Adrenal gland (tissue), 12 donors: ENCODE data around the gene ABCF2. TPM values are rescaled to one million over a fixed set of nuclear protein-coding genes. Genes with fewer than 3 reads are reported as not detected.

ENCODE experiments used
- DNase-seq, 7 donors: peaks; one replicate each; pipeline ENCODE4 v3.0.0-alpha.2; 2019 to 2020
- H3K27ac ChIP-seq, 5 donors: fragments of 200-600 bp; sonication (generic) in 4 of 5; 1 replicate in 3 of 5; 2 replicates in 2 of 5; pipeline versions ENCODE4 v1.5.1 to v1.8.0; 2016 to 2020; ENCODE audit warnings: mild to moderate bottlenecking in 1 of 5
- H3K27me3 ChIP-seq: fragments of 200-600 bp; 2 replicates; pipeline ENCODE4 v1.8.0; 2021
- H3K36me3 ChIP-seq, 2 donors: fragments of 200-600 bp; replicated peaks in 1 of 2; 1 replicate in 1 of 2; 2 replicates in 1 of 2; pipeline versions ENCODE4 v1.5.1 to v1.8.0; 2018 to 2022
- H3K4me1 ChIP-seq, 2 donors: fragments of 200-600 bp; replicated peaks in 1 of 2; 1 replicate in 1 of 2; 2 replicates in 1 of 2; pipeline versions ENCODE4 v1.5.1 to v1.8.0; 2018 to 2021
- H3K4me3 ChIP-seq, 4 donors: fragments of 200-600 bp; sonication (generic) in 3 of 4; one replicate each; pipeline ENCODE4 v1.5.1; 2016 to 2018
- H3K9me3 ChIP-seq, 3 donors: fragments of 200-600 bp; sonication (generic) in 1 of 3; replicated peaks in 1 of 3; 1 replicate in 2 of 3; 2 replicates in 1 of 3; pipeline versions ENCODE4 v1.5.1 to v1.8.0; 2016 to 2021
- POLR2A ChIP-seq, 2 donors: fragments of 450-650 bp; IDR thresholded peaks; one replicate each; pipeline ENCODE4 v1.6.1; 2017; ENCODE audit warnings: antibody characterized with exemption in 2 of 2, mild to moderate bottlenecking in 2 of 2, moderate library complexity in 1 of 2
- WGBS, 4 donors: extraction: QIAGEN DNeasy Blood & Tissue Kit in 2 of 4; methylation state at CpG; one replicate each; pipeline versions ENCODE4 v1.1.5 to v1.1.7; 2013 to 2017; 5-methylcytosine and 5-hydroxymethylcytosine counted together
- intact Hi-C, 2 donors: fragments of 100-400 bp; cut with DNase I; formaldehyde crosslinking; loops; one replicate each; pipeline versions ENCODE4 v1.14.1 to v1.15.0; 2022 to 2023
- polyA plus RNA-seq, 3 donors: library from polyadenylated mRNA; stranded (reverse); fragments of 200-250 nt in 2 of 3; fragments of 350-450 nt in 1 of 3; fragmentation: Illumina TruSeq in 1 of 3; extraction: RNeasy Lipid Tissue Mini Kit (QIAGEN cat#74804) in 1 of 3; gene quantifications; one replicate each; pipeline ENCODE4 v1.2.3, GENCODE V29; 2013 to 2014
- total RNA-seq, 9 donors: library from RNA; depleted of rRNA in 4 of 9; stranded (reverse); fragments of >200 nt in 4 of 9; fragments of 120-200 nt in 1 of 9; fragmentation: NEBNext Ultra II Directional in 1 of 9; extraction: Animal tissue kit (Norgen Biotek cat#: 25700) in 1 of 9; gene quantifications; one replicate each; pipeline versions ENCODE4 v1.1.0 to v1.2.4, GENCODE V29; 2013 to 2023
- TF ChIP-seq, protein P1 (sequence below), 6 experiments: fragments of 450-650 bp in 4 of 6; fragments of 200-600 bp in 2 of 6; sonication (generic) in 1 of 6; IDR thresholded peaks; 1 replicate in 5 of 6; 2 replicates in 1 of 6; pipeline versions ENCODE4 v1.5.1 to v1.8.0; 2016 to 2021; ENCODE audit warnings: antibody characterized with exemption in 6 of 6, mild to moderate bottlenecking in 2 of 6, moderate library complexity in 1 of 6
- donor health status: healthy with polysubstance abuse.
- donor health status: Bipolar disorder and iron deficiency.
- donor health status: DM: yes; HTN: yes; CAD: no.
- donor health status: DM: no; HTN: no; CAD: no.
- donor health status: DM: no; HTN: no; CAD: no.
- donor health status: DM: yes; HTN: yes; CAD: no.

Gene ABCF2
- total and polyA plus RNA-seq, 12 donors: 15.6 to 110 (median 29.3) TPM

DNA sequence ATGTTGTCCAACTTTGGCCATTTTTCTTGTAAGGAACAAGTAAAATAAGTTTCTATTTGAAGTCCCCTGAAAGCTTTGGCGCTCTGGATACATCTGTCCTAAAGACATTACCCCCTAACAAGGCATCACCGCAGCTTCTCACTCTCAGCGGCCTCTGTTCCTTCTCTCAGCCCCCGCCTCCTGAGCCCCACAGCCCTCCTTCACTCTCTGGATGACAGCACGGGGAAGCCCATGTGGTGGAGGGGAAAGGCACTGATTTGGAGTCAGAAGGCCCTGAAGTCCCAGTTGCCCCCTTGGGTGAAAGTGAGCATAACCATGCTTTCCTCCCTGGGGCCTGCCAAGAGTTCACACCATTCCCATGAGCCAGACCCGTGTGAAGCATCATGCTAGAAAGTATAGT is 21.3 kb downstream of the ABCF2 start:
- Histone ChIP-seq H3K27me3 (no peaks in the 10 kb centered on the region), H3K9me3 (no peaks in the 10 kb centered on the region), H3K4me3 (no peak overlapping the region), H3K4me1 (no peaks in the 10 kb centered on the region), H3K36me3 (no peaks in the 10 kb centered on the region), H3K27ac (no peak overlapping the region)
- TF ChIP-seq, protein P1, sequence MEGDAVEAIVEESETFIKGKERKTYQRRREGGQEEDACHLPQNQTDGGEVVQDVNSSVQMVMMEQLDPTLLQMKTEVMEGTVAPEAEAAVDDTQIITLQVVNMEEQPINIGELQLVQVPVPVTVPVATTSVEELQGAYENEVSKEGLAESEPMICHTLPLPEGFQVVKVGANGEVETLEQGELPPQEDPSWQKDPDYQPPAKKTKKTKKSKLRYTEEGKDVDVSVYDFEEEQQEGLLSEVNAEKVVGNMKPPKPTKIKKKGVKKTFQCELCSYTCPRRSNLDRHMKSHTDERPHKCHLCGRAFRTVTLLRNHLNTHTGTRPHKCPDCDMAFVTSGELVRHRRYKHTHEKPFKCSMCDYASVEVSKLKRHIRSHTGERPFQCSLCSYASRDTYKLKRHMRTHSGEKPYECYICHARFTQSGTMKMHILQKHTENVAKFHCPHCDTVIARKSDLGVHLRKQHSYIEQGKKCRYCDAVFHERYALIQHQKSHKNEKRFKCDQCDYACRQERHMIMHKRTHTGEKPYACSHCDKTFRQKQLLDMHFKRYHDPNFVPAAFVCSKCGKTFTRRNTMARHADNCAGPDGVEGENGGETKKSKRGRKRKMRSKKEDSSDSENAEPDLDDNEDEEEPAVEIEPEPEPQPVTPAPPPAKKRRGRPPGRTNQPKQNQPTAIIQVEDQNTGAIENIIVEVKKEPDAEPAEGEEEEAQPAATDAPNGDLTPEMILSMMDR (IDR thresholded peaks at IDR 0.05): no peak
- TF ChIP-seq POLR2A (IDR thresholded peaks at IDR 0.05): no peak
- 70 to 84% (median 74%) methylated on average over 5 to 6 of the region's 6 CpGs for WGBS, 4 donors
- intact Hi-C loops: no loop called here
- no peak for DNase-seq

DNA sequence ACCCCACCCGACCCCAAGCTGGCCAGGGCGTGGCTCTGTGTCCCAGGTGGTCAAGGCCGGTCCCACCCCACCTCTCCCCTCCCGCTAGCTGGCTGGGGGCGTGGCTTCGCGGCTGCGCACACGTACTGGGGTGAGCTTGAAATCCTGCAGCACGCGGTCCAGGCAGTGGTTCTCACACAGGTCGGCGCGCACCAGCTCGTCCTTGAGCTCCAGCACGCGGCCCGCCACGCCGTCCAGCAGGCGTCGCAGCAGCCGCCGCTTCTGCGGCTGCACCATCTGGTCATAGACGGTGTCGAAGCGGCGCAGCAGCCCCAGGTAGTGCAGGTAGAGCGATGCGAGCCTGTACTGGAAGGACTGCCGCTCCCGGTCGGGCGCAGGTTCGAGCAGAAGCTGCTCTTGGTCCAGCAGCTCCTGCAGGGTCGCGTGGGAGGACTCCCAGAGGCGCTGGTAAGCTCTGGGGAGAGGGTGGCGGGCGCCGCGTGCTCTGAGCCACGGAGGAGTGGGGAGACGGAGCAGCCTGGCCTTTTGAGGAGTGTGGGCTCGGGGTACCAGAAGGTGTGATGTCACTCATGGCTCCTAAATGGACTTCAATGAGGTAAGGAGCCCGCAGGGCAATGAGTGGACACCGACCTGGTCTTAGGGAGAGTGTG is 22.5 kb downstream of the ABCF2 start:
- H3K36me3 ChIP-seq: no peaks in the 10 kb centered on the region
- no peaks in the 10 kb centered on the region for H3K4me1 ChIP-seq
- H3K4me3 ChIP-seq: no peak overlapping the region
- no peak for DNase-seq
- intact Hi-C loops: no loop called here
- no peaks in the 10 kb centered on the region for H3K9me3 ChIP-seq
- WGBS, 4 donors: 63 to 83% (median 73%) methylated on average over 19 to 48 of the region's 48 CpGs
- TF ChIP-seq POLR2A (IDR thresholded peaks at IDR 0.05): no peak
- TF ChIP-seq, protein P1 (IDR thresholded peaks at IDR 0.05): peak in 1 of 6 experiments; percentile 3
- H3K27me3 ChIP-seq: no peaks in the 10 kb centered on the region
- H3K27ac ChIP-seq: no peak overlapping the region

DNA sequence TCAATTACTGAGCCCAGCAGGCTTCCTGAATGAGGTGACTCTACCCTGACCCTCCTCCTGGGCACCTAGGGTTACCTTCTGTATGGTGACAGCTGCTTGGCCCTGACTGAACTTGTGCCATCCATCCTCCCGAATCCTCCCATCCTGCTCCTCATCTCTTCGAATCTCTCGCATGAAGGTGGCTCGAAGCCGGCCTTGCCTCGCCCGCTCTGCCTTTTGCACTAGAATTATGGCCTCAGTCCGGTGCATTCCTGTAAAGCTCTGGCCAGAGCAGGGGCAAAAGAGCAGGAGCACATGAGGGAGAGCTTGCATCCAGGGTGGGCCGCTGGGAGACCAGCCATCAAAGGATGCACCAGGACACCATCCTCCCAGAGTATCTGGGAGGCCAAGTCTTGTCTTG is 24.2 kb downstream of the ABCF2 start:
- TF ChIP-seq POLR2A (IDR thresholded peaks at IDR 0.05): no peak
- TF ChIP-seq, protein P1 (IDR thresholded peaks at IDR 0.05): no peak
- H3K27ac ChIP-seq: no peak overlapping the region
- 86 to 94% (median 89%) methylated on average over 7 to 9 of the region's 9 CpGs for WGBS, 4 donors
- no peaks in the 10 kb centered on the region for H3K36me3 ChIP-seq
- no peaks in the 10 kb centered on the region for H3K4me1 ChIP-seq
- no peaks in the 10 kb centered on the region for H3K27me3 ChIP-seq
- no peak for DNase-seq
- intact Hi-C loops: no loop called here
- H3K9me3 ChIP-seq: no peaks in the 10 kb centered on the region
- no peak overlapping the region for H3K4me3 ChIP-seq

DNA sequence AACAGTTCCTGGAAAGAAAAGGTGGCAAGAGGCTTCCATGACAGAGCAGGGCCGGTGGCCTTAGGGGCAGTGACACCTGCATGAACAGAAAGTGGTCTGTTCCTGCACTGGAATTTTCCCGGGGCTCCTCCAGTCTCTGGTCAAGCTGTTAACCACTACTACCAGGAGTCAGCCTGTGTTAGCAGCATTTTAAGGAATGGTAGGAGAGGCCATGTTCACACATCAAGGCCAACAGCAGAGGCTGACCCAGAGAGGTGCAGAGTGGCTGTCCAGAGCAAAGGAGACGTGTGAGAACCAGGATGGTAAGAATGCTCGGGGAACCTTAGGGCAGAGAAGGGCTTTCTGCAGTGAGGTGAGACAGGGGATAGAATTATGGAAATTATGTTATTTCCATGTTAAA is 25.3 kb downstream of the ABCF2 start:
- Histone ChIP-seq H3K4me1 (no peaks in the 10 kb centered on the region), H3K4me3 (no peak overlapping the region), H3K27ac (no peak overlapping the region), H3K36me3 (no peaks in the 10 kb centered on the region), H3K27me3 (no peaks in the 10 kb centered on the region), H3K9me3 (no peaks in the 10 kb centered on the region)
- no peak for DNase-seq
- WGBS, 4 donors: 75 to 95% (median 84%) methylated on average over 4 of the region's 4 CpGs
- no peak for TF ChIP-seq POLR2A (IDR thresholded peaks at IDR 0.05)
- TF ChIP-seq, protein P1 (IDR thresholded peaks at IDR 0.05): no peak
- intact Hi-C loops: no loop called here
